ENCODE data around the gene PXN. TPM values are rescaled to one million over a fixed set of nuclear protein-coding genes. Genes with fewer than 3 reads are reported as not detected.

The PXN gene
- total and polyA plus RNA-seq, 2 of the 13 experiments (the other 11 are each of a cell fraction or from before 2014, with no cell fraction given) = 13.6 to 14.2 TPM

DNA sequence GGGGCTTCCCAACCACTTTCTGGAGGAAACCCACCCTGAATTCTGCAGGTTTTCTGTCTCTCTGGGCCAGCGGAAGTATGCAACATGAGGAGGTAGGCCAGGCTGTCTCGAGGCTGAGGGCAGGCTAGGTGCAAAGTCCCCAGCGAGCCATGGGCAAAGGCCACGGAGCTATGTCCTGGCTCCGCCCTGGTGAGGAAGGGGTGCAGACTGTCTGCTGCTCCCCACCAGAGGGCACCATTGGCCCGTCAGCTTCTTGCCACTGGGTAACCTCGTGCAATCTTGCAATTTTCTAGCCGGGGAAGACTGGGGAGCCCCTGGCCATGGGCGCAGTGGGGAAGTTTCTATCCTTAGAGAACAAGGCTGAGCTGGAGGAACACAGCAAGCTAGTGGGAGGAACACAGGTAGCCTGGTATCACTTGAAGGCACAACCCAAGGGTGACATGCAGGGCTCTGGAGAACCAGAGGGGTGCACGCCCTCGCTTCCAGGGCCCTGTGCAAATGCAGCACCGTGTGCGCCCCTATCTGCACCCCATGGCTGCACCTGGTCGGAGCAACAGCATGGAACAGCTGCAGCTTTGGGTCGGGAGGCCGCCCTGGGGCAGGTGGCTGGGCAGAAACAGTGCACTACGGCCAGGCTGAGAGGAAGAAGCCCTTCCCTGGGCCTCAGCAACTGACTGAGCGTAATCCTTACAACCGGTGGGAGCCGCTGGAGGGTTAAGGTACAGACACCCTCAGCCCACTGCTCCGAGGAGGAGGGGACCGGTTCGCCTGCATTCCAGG is 37.0 kb downstream of the PXN start (continued):
- TF ChIP-seq, protein P1, sequence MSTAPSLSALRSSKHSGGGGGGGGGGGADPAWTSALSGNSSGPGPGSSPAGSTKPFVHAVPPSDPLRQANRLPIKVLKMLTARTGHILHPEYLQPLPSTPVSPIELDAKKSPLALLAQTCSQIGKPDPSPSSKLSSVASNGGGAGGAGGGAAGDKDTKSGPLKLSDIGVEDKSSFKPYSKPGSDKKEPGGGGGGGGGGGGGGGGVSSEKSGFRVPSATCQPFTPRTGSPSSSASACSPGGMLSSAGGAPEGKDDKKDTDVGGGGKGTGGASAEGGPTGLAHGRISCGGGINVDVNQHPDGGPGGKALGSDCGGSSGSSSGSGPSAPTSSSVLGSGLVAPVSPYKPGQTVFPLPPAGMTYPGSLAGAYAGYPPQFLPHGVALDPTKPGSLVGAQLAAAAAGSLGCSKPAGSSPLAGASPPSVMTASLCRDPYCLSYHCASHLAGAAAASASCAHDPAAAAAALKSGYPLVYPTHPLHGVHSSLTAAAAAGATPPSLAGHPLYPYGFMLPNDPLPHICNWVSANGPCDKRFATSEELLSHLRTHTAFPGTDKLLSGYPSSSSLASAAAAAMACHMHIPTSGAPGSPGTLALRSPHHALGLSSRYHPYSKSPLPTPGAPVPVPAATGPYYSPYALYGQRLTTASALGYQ (CRISPR knock-in tag; IDR thresholded peaks at IDR 0.05) = no peak
- no peak for TF ChIP-seq ZNF17 (CRISPR knock-in tag; IDR thresholded peaks at IDR 0.05)
- no peak for TF ChIP-seq ZNF776 (CRISPR knock-in tag; IDR thresholded peaks at IDR 0.05)
- TF ChIP-seq, protein P2, sequence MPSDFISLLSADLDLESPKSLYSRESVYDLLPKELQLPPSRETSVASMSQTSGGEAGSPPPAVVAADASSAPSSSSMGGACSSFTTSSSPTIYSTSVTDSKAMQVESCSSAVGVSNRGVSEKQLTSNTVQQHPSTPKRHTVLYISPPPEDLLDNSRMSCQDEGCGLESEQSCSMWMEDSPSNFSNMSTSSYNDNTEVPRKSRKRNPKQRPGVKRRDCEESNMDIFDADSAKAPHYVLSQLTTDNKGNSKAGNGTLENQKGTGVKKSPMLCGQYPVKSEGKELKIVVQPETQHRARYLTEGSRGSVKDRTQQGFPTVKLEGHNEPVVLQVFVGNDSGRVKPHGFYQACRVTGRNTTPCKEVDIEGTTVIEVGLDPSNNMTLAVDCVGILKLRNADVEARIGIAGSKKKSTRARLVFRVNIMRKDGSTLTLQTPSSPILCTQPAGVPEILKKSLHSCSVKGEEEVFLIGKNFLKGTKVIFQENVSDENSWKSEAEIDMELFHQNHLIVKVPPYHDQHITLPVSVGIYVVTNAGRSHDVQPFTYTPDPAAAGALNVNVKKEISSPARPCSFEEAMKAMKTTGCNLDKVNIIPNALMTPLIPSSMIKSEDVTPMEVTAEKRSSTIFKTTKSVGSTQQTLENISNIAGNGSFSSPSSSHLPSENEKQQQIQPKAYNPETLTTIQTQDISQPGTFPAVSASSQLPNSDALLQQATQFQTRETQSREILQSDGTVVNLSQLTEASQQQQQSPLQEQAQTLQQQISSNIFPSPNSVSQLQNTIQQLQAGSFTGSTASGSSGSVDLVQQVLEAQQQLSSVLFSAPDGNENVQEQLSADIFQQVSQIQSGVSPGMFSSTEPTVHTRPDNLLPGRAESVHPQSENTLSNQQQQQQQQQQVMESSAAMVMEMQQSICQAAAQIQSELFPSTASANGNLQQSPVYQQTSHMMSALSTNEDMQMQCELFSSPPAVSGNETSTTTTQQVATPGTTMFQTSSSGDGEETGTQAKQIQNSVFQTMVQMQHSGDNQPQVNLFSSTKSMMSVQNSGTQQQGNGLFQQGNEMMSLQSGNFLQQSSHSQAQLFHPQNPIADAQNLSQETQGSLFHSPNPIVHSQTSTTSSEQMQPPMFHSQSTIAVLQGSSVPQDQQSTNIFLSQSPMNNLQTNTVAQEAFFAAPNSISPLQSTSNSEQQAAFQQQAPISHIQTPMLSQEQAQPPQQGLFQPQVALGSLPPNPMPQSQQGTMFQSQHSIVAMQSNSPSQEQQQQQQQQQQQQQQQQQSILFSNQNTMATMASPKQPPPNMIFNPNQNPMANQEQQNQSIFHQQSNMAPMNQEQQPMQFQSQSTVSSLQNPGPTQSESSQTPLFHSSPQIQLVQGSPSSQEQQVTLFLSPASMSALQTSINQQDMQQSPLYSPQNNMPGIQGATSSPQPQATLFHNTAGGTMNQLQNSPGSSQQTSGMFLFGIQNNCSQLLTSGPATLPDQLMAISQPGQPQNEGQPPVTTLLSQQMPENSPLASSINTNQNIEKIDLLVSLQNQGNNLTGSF (CRISPR knock-in tag; IDR thresholded peaks at IDR 0.05) = no peak
- TF ChIP-seq, protein P3, sequence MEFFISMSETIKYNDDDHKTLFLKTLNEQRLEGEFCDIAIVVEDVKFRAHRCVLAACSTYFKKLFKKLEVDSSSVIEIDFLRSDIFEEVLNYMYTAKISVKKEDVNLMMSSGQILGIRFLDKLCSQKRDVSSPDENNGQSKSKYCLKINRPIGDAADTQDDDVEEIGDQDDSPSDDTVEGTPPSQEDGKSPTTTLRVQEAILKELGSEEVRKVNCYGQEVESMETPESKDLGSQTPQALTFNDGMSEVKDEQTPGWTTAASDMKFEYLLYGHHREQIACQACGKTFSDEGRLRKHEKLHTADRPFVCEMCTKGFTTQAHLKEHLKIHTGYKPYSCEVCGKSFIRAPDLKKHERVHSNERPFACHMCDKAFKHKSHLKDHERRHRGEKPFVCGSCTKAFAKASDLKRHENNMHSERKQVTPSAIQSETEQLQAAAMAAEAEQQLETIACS (CRISPR knock-in tag; IDR thresholded peaks at IDR 0.05) = peak; percentile 78
- TF ChIP-seq TBL1XR1 (IDR thresholded peaks at IDR 0.05; ENCODE audit: borderline replicate concordance, low read length, partially characterized antibody) = no peak
- TF ChIP-seq, protein P4, sequence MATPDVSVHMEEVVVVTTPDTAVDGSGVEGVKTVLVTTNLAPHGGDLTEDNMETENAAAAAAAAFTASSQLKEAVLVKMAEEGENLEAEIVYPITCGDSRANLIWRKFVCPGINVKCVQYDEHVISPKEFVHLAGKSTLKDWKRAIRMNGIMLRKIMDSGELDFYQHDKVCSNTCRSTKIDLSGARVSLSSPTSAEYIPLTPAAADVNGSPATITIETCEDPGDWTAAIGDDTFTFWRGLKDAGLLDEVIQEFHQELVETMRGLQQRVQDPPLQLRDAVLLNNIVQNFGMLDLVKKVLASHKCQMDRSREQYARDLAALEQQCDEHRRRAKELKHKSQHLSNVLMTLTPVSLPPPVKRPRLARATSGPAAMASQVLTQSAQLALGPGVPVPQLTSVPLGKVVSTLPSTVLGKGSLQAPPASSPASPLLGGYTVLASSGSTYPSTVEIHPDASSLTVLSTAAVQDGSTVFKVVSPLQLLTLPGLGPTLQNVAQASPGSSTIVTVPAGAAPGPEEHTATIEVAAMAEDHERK (CRISPR knock-in tag; IDR thresholded peaks at IDR 0.05; ENCODE audit: low read depth) = no peak
- TF ChIP-seq MED8 (CRISPR knock-in tag; IDR thresholded peaks at IDR 0.05; ENCODE audit: insufficient replicate concordance) = peak; percentile 28
- no peak for TF ChIP-seq ZNF891 (CRISPR knock-in tag; IDR thresholded peaks at IDR 0.05)
- peak; percentile 67 for TF ChIP-seq FOSL2 (CRISPR knock-in tag; IDR thresholded peaks at IDR 0.05)
- TF ChIP-seq ZBTB7A (CRISPR knock-in tag; IDR thresholded peaks at IDR 0.05) = peak; percentile 92
- TF ChIP-seq, protein P5, sequence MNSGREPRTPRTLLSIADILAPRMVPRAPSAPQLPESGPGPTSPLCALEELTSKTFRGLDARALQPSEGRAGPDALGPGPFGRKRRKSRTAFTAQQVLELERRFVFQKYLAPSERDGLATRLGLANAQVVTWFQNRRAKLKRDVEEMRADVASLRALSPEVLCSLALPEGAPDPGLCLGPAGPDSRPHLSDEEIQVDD (CRISPR knock-in tag; IDR thresholded peaks at IDR 0.05; ENCODE audit: borderline replicate concordance) = 0 out of 2 replicates have a peak, but pooled peaks have one; percentile 25
- TF ChIP-seq, protein P6, sequence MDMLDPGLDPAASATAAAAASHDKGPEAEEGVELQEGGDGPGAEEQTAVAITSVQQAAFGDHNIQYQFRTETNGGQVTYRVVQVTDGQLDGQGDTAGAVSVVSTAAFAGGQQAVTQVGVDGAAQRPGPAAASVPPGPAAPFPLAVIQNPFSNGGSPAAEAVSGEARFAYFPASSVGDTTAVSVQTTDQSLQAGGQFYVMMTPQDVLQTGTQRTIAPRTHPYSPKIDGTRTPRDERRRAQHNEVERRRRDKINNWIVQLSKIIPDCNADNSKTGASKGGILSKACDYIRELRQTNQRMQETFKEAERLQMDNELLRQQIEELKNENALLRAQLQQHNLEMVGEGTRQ (IDR thresholded peaks at IDR 0.05; ENCODE audit: low read depth, low read length) = no peak
- TF ChIP-seq, protein P6 (CRISPR knock-in tag; IDR thresholded peaks at IDR 0.05; ENCODE audit: borderline replicate concordance) = no peak; the same call in 1 of the 2 replicates

Data from HepG2 (cell line).